HG03460 (cell line): Measurements from ENCODE around the gene SMG1.
"Not testable (repeated sequence)": the region's sequence is repeated elsewhere in the genome, so short reads cannot be mapped to it uniquely, and the experiment has no call there.

Experiments
- ATAC-seq: cut with Tn5 transposase; IDR thresholded peaks from one replicate; pipeline ENCODE4 v1.9.1; 2021; ENCODE audit not compliant: unreplicated experiment

The SMG1 gene

GRCh38 chr16:18936727-18937340 is 10.6 kb upstream of the SMG1 start:
- no peak for ATAC-seq

- no peak for ATAC-seq
These were observed 7.3 kb upstream of the SMG1 start for GRCh38 chr16:18933501-18933900.

- no peak for ATAC-seq
These were observed 6.2 kb upstream of the SMG1 start for GRCh38 chr16:18932243-18932987.

GRCh38 chr16:18931756-18932155 is 5.5 kb upstream of the SMG1 start:
- no peak for ATAC-seq

GRCh38 chr16:18930095-18930494 is 3.9 kb upstream of the SMG1 start:
- ATAC-seq = not testable (repeated sequence)

- not testable (repeated sequence) for ATAC-seq
These were observed 1.9 kb upstream of the SMG1 start for GRCh38 chr16:18928073-18928472.

GRCh38 chr16:18925215-18925985 is 808 bp downstream of the SMG1 start:
- peak; percentile 47 for ATAC-seq

- not testable (repeated sequence) for ATAC-seq
These were observed 2.3 kb downstream of the SMG1 start for GRCh38 chr16:18923935-18924334.

- not testable (repeated sequence) for ATAC-seq
These were observed 3.1 kb downstream of the SMG1 start for GRCh38 chr16:18923124-18923523.

- ATAC-seq = not testable (repeated sequence)
These were observed 16.6 kb downstream of the SMG1 start for GRCh38 chr16:18909585-18909984.

- ATAC-seq = not testable (repeated sequence)
These were observed 17.5 kb downstream of the SMG1 start for GRCh38 chr16:18908716-18909115.

GRCh38 chr16:18902778-18903177 is 23.4 kb downstream of the SMG1 start:
- not testable (repeated sequence) for ATAC-seq

- not testable (repeated sequence) for ATAC-seq
These were observed 24.2 kb downstream of the SMG1 start for GRCh38 chr16:18902044-18902443.

- not testable (repeated sequence) for ATAC-seq
These were observed 25.0 kb downstream of the SMG1 start for GRCh38 chr16:18901194-18901593.

GRCh38 chr16:18884456-18884855 is 41.8 kb downstream of the SMG1 start:
- ATAC-seq = not testable (repeated sequence)

- ATAC-seq = not testable (repeated sequence)
These were observed 48.5 kb downstream of the SMG1 start for GRCh38 chr16:18877734-18878133.

- not testable (repeated sequence) for ATAC-seq
These were observed 48.9 kb downstream of the SMG1 start for GRCh38 chr16:18877259-18877658.

GRCh38 chr16:18876301-18876700 is 49.9 kb downstream of the SMG1 start:
- not testable (repeated sequence) for ATAC-seq

- not testable (repeated sequence) for ATAC-seq
These were observed 57.0 kb downstream of the SMG1 start for GRCh38 chr16:18869043-18869771.

GRCh38 chr16:18866277-18866823 is 59.9 kb downstream of the SMG1 start:
- not testable (repeated sequence) for ATAC-seq

- ATAC-seq = not testable (repeated sequence)
These were observed 63.3 kb downstream of the SMG1 start for GRCh38 chr16:18862891-18863290.
